Small intestine (tissue), 16 donors: ENCODE measurements around the gene TRIM36. TPM values are rescaled to one million over a fixed set of nuclear protein-coding genes. Genes with fewer than 3 reads are reported as not detected.

Experiments
- DNase-seq, 2 donors: peaks; one replicate each; pipeline versions ENCODE4 v3.0.0 to v3.0.0-alpha.2; 2013
- FAIRE-seq: peaks from 2 replicates; lab custom pipeline; 2012; peaks lifted over from hg19 to GRCh38; lab: Jason Lieb, UNC
- H3K27ac ChIP-seq, 3 donors: one replicate each; pipeline ENCODE4 v1.5.1; 2013; ENCODE audit warnings: low read length in 2 of 3, mild to moderate bottlenecking in 2 of 3, control low read depth in 1 of 3, inconsistent platforms in 1 of 3, low read depth in 1 of 3, moderate library complexity in 1 of 3
- H3K27me3 ChIP-seq, 3 donors: one replicate each; pipeline ENCODE4 v1.6.1; 2013; ENCODE audit warnings: low read length in 3 of 3, inconsistent platforms in 1 of 3; ENCODE audit not compliant: control insufficient read depth in 3 of 3, insufficient read depth in 3 of 3
- H3K36me3 ChIP-seq, 3 donors: one replicate each; pipeline ENCODE4 v1.6.1; 2013; ENCODE audit warnings: low read length in 3 of 3, inconsistent platforms in 1 of 3, low read depth in 1 of 3, mild to moderate bottlenecking in 1 of 3, moderate library complexity in 1 of 3; ENCODE audit not compliant: control insufficient read depth in 3 of 3, insufficient read depth in 2 of 3
- H3K4me1 ChIP-seq, 3 donors: one replicate each; pipeline ENCODE4 v1.6.1; 2013; ENCODE audit warnings: low read length in 2 of 3, inconsistent platforms in 1 of 3, low read depth in 1 of 3, mild to moderate bottlenecking in 1 of 3, moderate library complexity in 1 of 3; ENCODE audit not compliant: control insufficient read depth in 3 of 3, insufficient read depth in 2 of 3
- H3K4me3 ChIP-seq, 3 donors: one replicate each; pipeline ENCODE4 v1.5.1; 2013; ENCODE audit warnings: low read length in 3 of 3, control low read depth in 1 of 3, inconsistent platforms in 1 of 3, low read depth in 1 of 3, mild to moderate bottlenecking in 1 of 3, moderate library complexity in 1 of 3
- H3K9me3 ChIP-seq, 2 donors: one replicate each; pipeline ENCODE4 v1.6.1; 2013; ENCODE audit warnings: low read depth in 1 of 2, low read length in 1 of 2; ENCODE audit not compliant: control insufficient read depth in 2 of 2, insufficient read depth in 1 of 2
- WGBS, 3 donors: extraction: QIAGEN DNeasy Blood & Tissue Kit; methylation state at CpG; one replicate each; pipeline ENCODE4 v1.1.7; 2013; 5-methylcytosine and 5-hydroxymethylcytosine counted together
- long read RNA-seq, 10 donors: transcript quantifications; one replicate each; lab custom pipeline, GENCODE V29; 2026
- polyA plus RNA-seq, 4 donors: library from polyadenylated mRNA; stranded (reverse) in 3 of 4; unstranded in 1 of 4; fragments of 200-250 nt in 3 of 4; fragments of 120-200 nt in 1 of 4; gene quantifications; one replicate each; pipeline versions ENCODE4 v1.2.1 to v1.2.3, GENCODE V29; 2013
- donor health status: healthy with polysubstance abuse.
- donor health status: control.
- donor health status: control.
- donor health status: Bipolar disorder and iron deficiency.
- donor health status: healthy.

Gene TRIM36, protein sequence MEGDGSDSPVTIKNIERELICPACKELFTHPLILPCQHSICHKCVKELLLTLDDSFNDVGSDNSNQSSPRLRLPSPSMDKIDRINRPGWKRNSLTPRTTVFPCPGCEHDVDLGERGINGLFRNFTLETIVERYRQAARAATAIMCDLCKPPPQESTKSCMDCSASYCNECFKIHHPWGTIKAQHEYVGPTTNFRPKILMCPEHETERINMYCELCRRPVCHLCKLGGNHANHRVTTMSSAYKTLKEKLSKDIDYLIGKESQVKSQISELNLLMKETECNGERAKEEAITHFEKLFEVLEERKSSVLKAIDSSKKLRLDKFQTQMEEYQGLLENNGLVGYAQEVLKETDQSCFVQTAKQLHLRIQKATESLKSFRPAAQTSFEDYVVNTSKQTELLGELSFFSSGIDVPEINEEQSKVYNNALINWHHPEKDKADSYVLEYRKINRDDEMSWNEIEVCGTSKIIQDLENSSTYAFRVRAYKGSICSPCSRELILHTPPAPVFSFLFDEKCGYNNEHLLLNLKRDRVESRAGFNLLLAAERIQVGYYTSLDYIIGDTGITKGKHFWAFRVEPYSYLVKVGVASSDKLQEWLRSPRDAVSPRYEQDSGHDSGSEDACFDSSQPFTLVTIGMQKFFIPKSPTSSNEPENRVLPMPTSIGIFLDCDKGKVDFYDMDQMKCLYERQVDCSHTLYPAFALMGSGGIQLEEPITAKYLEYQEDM
- polyA plus RNA-seq = 10 to 100 TPM in 2 of 4 donors, 1 to 10 TPM in 1, under 1 TPM in 1; 0.83 to 22.1 (median 10.4) TPM
- long read RNA-seq, donor 1, full-length matches to known transcripts = 1 of 1 reads
- long read RNA-seq, donor 1, partial matches to known transcripts = 0 of 1 reads
- long read RNA-seq, donor 1, other reads (novel, unspliced or antisense) = 0 of 1 reads
- long read RNA-seq, donor 2 = 0 reads
- long read RNA-seq, donor 3, partial matches to known transcripts = 0 of 1 reads
- long read RNA-seq, donor 3, other reads (novel, unspliced or antisense) = 0 of 1 reads
- long read RNA-seq, donor 4 = 0 reads
- long read RNA-seq, donor 5 = 0 reads
- long read RNA-seq, donor 6 = 0 reads
- long read RNA-seq, donor 7 = 0 reads
- long read RNA-seq, donor 8 = 0 reads
- long read RNA-seq, donor 9, partial matches to known transcripts = 0 of 1 reads
- long read RNA-seq, donor 9, other reads (novel, unspliced or antisense) = 0 of 1 reads
- long read RNA-seq, donor 10, full-length matches to known transcripts = 5 of 5 reads
- long read RNA-seq, donor 10, partial matches to known transcripts = 0 of 5 reads
- long read RNA-seq, donor 10, other reads (novel, unspliced or antisense) = 0 of 5 reads

DNA sequence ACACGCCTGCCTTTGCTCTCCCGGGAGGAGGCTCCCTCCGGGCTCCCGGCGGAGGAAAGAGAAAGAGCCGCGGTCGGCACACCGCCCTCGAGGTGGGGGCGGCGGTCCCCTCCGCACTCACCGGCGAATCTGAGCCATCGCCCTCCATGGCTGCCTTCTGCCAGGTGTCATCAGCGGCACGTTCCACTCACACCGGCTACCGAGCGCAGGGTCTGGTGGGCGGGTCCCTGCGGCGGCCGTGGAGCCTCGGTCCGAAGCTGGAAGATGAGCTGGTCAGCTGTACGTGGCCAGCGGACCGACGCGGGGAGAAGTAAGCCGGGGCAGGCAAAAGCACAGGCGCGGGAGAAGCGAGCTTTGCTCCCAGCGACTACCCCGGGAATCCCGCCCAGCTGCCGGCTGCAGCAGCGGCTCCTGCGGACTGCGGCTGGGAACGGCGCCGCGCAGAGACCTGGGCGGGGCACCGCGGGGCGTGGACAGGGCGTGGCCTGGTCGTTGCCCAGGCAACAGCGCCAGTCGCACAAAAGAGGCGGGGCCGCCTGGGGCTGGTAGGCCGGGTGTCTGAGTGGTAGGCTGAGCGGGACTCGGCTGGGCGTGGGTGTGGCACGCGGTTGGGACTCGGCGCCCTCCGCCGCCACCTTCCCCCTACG, at the start of gene TRIM36:
TRIM36 (minus strand) TSS at position 422 of the 647 bp plus-strand sequence; CDS start at position 148, 274 bp downstream.
- no peaks in the 10 kb centered on the region for H3K36me3 ChIP-seq
- peaks cover 0 to 56% (median 7%) of the 10 kb centered on the region in 3 donors for H3K27me3 ChIP-seq
- H3K4me1 ChIP-seq = peaks cover 0 to 13% (median 10%) of the 10 kb centered on the region in 3 donors
- 0% methylated on average over 49 to 68 of the region's 68 CpGs for WGBS, 3 donors
- H3K9me3 ChIP-seq = peaks cover 0 to 24% of the 10 kb centered on the region in 2 donors
- H3K27ac ChIP-seq = peak within 1 kb of the TSS; percentile 54 to 91 (median 90)
- FAIRE-seq (no peak), DNase-seq (peak; percentile 96 to 97)
- H3K4me3 ChIP-seq = peak within 1 kb of the TSS; percentile 55 to 79 (median 72)

DNA sequence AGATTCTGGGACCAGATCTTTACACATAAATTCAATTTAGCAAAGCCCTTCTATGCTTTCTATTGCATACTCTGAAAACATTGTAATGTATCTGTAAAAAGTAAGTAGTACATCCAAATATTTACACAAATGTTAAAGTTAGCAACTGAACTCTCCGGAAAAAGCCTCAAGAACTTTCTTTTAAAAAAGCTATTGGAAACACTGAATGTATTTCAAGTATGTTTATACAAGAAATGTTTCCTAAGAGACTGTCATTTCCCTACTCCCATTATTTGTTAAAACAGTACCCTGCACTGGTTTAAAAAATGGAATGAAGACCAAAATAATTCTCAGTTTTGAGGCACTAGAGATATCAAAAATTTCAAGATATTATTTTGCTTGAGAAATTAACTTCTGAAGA, 44.8 kb upstream of the TRIM36 start:
- H3K4me3 ChIP-seq = no peak overlapping the region
- FAIRE-seq (no peak), DNase-seq (no peak)
- H3K9me3 ChIP-seq = no peaks in the 10 kb centered on the region
- peaks cover 2 to 9% (median 3%) of the 10 kb centered on the region in 3 donors for H3K36me3 ChIP-seq
- H3K4me1 ChIP-seq = no peaks in the 10 kb centered on the region
- no peak overlapping the region for H3K27ac ChIP-seq
- H3K27me3 ChIP-seq = no peaks in the 10 kb centered on the region
- WGBS, 3 donors = 64 to 88% (median 74%) methylated on average over 1 of the region's 1 CpG

DNA sequence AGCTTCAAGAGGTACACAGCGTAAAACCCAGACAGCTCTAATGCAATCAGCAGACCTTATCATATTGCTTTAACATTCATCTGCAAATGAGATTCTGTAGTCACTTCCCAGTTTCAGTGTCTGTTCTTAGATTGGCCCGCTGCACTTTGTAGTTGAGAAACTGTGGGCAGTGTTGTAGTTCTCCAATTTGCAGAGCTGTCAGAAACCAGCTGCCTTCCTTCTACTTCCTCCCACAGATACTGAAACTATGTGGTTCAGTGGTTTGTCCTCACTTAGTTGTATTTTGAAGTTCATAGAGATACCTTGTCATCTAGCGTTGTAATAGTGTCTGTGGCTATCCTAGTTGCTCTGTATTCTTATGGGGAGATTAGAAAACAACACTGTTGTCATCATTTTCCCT, 39.6 kb upstream of the TRIM36 start:
- DNase-seq (peak in 1 of 2 donors; percentile 20), FAIRE-seq (no peak)
- no peaks in the 10 kb centered on the region for H3K9me3 ChIP-seq
- no peaks in the 10 kb centered on the region for H3K4me1 ChIP-seq
- 63 to 88% (median 64%) methylated on average over 3 of the region's 3 CpGs for WGBS, 3 donors
- H3K4me3 ChIP-seq = no peak overlapping the region
- H3K36me3 ChIP-seq = peaks cover 2 to 4% (median 3%) of the 10 kb centered on the region in 3 donors
- H3K27ac ChIP-seq = no peak overlapping the region
- no peaks in the 10 kb centered on the region for H3K27me3 ChIP-seq

DNA sequence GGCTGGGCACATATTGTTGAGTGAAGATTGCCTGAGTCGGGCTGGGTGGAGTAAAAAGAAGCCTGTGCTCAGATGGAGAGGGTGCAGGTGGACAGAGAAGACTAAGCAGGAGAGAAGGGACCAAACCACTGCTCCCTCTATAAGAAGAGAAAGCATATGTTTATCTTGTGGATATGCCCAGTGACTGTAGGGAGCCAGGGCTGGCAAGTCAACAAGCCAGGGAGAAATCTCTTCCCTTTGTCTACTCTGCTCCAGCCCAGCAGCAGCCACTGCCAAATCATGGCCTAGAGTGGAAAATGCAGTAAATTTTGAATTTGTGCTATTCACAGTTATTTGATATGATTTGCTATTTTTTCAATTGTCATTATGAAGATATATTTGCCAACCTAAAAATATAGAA, 33.2 kb upstream of the TRIM36 start:
- H3K27ac ChIP-seq = no peak overlapping the region
- H3K36me3 ChIP-seq = peaks cover 0 to 3% (median 0%) of the 10 kb centered on the region in 3 donors
- no peak for DNase-seq
- H3K4me3 ChIP-seq = no peak overlapping the region
- no peaks in the 10 kb centered on the region for H3K9me3 ChIP-seq
- no peaks in the 10 kb centered on the region for H3K27me3 ChIP-seq
- FAIRE-seq = no peak
- no peaks in the 10 kb centered on the region for H3K4me1 ChIP-seq
- WGBS, 3 donors = 88 to 100% (median 95%) methylated on average over 1 of the region's 1 CpG

DNA sequence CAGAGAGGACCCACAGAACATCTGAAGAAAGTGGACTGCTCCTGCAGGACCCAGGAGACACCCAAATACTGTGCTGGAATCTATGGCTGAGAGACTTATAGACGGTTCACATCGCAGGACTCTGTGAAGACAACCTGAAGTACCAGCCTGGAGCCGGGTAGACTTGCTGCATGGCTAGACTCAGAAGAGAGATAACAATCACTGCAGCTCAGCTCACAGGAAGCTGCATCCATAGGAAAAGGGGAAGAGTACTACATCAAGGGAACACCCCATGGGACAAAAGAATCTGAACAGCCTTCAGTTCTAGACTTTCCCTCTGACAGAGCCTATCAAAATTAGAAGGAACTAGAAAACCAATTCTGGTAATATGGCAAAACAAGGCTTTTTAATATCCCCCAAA, 26.5 kb upstream of the TRIM36 start:
- H3K27me3 ChIP-seq = no peaks in the 10 kb centered on the region
- no peak for DNase-seq

DNA sequence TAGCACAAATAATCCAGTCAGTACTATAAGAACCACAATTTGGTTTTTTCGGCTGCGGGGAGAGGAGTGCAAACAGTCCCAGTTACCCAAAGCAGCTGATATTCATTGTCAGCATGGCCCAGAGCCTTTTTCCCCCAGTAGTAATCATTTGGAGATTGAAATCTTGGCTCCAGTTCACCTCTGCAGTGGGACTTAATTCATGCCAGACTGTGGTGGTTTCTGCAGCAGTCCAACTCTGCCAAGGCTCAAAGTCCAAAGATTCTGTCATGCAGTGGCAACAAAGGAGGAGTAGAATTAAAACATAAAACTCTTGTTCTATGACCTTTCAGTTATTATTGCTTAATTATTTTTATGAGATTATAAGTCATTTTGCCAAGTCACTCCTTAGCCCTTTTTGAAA, 25.0 kb upstream of the TRIM36 start:
- no peaks in the 10 kb centered on the region for H3K9me3 ChIP-seq
- H3K4me1 ChIP-seq = peaks cover 0 to 7% (median 5%) of the 10 kb centered on the region in 3 donors
- peak overlapping the region in 2 of 3 donors; percentile 1 to 41 for H3K27ac ChIP-seq
- peak; percentile 76 to 98 for DNase-seq
- peak; percentile 41 for FAIRE-seq
- H3K36me3 ChIP-seq = no peaks in the 10 kb centered on the region
- peaks cover 0 to 3% (median 0%) of the 10 kb centered on the region in 3 donors for H3K27me3 ChIP-seq
- 12 to 63% (median 38%) methylated on average over 2 of the region's 2 CpGs for WGBS, 3 donors
- no peak overlapping the region for H3K4me3 ChIP-seq

More for the DNA sequence above, 26.5 kb upstream of the TRIM36 start:
- Histone ChIP-seq H3K9me3 (no peaks in the 10 kb centered on the region), H3K4me1 (peaks cover 0 to 7% (median 2%) of the 10 kb centered on the region in 3 donors), H3K27ac (no peak overlapping the region), H3K36me3 (no peaks in the 10 kb centered on the region), H3K4me3 (no peak overlapping the region)
- FAIRE-seq = no peak
- 69 to 93% (median 82%) methylated on average over 3 of the region's 3 CpGs for WGBS, 3 donors

DNA sequence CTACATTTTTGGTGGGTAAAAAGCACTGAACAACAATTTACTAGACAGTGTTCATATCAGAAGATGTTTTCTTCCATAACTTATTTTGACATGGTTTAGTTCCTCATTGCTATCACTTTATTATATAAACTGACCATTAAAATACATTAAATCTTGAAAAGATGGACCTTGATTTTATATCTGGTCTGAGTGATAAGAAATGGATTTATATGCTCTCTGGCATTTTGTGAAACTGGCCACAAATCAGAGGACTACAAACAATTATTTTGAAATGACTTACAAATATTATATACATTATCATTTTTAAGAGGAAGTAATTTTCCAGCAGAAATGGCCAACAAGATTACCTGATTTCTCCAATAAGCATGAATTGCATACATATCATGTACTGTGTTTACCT, 23.6 kb upstream of the TRIM36 start:
- Histone ChIP-seq H3K27me3 (peaks cover 0 to 4% (median 0%) of the 10 kb centered on the region in 3 donors), H3K27ac (peak overlapping the region in 1 of 3 donors; percentile 43), H3K36me3 (no peaks in the 10 kb centered on the region), H3K4me3 (no peak overlapping the region), H3K9me3 (no peaks in the 10 kb centered on the region), H3K4me1 (peaks cover 0 to 7% (median 6%) of the 10 kb centered on the region in 3 donors)
- no peak for FAIRE-seq
- DNase-seq = no peak
